HG02623 (cell line): ENCODE measurements around the gene LHX3.

Experiments
- ATAC-seq: cut with Tn5 transposase; IDR thresholded peaks from one replicate; pipeline ENCODE4 v1.9.1; 2021; ENCODE audit warnings: moderate library complexity; ENCODE audit not compliant: unreplicated experiment

Gene LHX3

DNA sequence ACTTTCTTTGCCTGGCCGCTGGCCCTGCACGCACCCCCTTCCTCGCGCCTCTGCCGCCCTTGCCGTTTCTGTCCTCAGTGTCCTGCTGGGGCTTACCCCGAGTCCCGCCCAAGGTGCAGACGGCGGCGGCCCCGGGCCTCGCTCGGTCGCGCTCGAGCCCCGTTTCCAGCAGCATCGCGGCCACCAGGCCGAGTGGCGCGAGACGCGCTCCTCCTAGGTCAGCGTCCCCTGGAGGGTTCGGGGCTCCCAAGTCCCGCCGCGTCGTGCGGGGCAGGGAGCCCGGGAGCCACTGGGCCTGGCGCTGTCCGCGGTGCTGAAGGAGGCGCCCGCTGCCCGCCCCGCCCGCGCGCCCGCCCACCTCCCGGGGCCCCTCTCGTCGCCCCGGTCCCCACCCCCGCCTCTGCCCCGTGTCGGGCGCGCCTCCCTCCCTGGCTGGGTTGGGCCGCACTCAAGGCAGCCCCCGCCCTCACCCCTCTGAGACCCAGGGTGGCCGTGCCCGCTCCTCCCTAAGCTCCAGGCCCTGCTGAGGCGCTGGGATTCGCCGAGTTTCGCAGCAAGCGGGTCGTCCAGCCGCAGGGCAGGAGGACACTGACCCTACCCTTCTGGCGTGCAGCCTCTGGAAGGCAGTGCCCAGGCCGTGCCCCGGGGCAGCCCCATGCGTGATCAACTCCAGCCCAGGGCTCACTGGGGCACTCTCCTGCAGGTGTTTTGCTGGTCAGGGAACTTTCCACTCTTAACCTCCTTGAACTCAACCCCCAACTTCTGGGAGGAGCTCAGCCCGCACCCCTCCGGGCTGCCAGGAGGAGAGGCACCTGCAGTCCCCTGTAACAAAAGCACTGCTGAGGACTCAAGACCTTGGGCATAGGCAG lies at the start of gene LHX3:
Gene LHX3, minus strand, starts transcription at position 291 of the 869 bp plus-strand sequence. Its CDS starts 116 bp downstream, at position 175.
- ATAC-seq = no peak

DNA sequence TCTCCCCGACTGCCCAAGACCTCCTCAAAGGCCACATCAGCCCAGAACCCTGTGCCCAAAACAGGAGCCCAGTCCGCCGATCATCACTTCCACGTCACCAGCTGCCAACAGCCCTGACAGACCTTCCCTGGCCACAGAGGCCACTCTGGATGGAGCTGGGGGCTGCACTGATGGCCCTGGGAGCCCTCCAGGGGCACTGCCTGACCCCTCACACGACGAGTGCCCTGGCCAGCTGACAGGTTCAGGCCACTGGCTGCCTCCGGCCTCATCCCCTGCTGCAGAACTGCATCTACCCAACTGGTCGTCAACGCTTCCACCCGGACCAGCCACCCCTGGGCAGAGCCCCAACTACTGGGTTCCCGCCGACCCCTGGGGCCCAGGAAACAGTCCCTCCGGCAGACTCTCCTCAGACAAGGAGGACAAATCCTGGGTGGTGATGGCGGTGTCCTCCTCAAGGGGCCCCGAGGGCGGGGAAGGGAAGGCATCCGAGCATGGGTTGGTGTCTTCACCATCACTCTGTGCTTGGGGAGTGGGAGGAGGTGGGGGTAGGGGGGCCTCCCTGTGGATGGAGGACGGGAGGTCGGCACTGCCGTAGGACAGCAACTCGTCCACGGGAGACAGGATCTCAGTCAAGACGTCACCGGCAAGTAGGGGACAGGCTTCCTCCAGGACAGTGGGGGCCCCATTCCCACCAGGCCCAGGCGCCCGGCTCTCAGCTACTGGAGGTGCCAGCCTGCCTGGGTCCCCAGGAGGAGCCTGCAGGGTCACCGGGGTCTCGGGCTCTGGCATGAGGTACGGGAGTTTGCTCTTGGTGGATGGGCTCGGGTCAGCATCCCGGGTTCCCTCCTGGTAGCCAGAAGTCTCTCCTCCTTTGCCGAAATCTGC lies 48.6 kb upstream of the LHX3 start:
- ATAC-seq = no peak

DNA sequence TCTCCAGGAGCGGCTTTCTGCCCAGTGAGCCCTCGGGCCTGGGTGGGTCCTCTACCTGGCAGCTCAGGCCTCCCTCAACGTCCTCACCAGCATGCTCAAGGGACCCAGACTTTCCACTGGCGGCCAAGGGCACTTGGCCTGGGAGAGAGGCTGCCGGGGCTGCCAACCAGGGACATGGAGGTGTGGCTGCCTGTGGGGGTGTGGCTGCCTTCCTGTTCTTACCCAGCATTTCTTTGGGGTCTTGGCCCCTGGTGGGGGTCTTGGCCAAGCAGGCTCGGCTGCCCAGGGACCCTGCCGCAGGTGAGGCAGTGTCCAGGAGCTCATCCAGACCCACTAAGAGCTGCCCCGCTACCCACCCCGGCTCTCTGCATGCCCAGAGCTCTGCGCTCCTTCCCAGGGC lies 47.9 kb upstream of the LHX3 start:
- ATAC-seq = no peak

DNA sequence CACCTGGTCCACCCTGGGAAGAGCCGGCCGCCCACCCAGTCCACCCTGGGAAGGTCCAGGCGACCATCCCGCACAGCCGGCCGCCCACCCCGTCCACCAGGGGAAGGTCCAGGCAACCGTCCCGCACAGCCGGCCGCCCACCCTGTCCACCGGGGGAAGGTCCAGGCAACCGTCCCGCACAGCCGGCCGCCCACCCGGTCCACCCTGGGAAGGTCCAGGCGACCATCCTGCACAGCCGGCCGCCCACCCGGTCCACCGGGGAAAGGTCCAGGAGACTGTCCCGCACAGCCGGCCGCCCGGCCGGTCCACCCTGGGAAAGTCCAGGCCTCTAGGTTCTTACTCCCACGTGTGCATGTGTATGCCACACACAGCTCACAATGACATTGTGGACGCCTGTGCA lies 47.4 kb upstream of the LHX3 start:
- ATAC-seq = no peak

- no peak for ATAC-seq
These were observed 46.6 kb upstream of the LHX3 start for GRCh38 chr9:136251264-136252115.

DNA sequence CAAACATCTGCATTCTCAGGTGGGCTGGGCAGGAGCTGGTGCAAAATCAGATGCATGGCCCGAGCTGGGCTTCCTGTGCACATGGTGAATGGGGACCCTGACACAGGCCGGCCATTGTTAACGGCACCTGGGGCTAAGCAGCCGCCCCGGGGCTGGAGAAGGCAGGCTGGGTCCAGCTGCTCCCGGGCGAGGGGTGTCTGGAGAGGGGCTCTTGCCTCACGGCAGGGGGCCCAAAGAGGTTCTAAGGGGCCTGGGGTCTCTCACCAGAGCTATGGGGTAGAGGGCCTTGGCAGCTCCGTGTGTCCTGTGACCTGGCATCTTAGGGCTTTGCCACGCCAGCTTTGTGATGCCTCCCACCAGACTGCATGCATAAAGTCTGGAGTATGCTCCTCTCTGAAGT lies 45.7 kb upstream of the LHX3 start:
- ATAC-seq = no peak

DNA sequence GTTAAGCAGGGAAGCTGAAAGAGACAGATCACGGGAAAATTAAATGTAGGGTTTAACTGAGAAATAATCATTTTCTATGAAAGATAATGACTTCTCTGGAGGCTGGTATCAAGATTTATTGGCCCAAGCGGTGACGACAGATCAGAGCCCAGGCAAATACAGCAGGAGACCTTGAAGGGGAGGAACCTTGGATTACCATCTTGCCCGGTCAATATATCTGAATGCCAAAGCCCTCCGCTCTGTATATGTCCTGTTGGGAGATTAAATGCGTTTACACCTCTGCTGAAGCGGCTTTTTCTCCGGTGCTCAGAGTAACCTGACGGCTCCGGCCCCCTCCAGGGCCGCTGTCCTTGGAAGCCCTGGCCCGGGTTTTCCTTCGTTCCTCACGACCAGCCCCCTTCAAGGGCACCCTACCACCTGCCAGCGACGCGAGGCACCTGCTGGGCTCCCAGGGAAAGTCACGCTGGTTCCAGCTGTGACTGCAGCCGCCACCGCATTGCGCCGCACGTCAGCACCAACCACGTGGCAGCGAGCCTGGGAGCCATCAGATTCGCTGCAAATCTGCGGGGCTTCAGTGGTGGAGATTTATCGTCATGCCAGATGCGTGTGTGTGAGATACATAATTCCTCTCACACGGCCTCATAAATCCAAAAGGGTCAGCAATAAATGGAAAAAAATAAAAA lies 45.1 kb upstream of the LHX3 start:
- no peak for ATAC-seq

DNA sequence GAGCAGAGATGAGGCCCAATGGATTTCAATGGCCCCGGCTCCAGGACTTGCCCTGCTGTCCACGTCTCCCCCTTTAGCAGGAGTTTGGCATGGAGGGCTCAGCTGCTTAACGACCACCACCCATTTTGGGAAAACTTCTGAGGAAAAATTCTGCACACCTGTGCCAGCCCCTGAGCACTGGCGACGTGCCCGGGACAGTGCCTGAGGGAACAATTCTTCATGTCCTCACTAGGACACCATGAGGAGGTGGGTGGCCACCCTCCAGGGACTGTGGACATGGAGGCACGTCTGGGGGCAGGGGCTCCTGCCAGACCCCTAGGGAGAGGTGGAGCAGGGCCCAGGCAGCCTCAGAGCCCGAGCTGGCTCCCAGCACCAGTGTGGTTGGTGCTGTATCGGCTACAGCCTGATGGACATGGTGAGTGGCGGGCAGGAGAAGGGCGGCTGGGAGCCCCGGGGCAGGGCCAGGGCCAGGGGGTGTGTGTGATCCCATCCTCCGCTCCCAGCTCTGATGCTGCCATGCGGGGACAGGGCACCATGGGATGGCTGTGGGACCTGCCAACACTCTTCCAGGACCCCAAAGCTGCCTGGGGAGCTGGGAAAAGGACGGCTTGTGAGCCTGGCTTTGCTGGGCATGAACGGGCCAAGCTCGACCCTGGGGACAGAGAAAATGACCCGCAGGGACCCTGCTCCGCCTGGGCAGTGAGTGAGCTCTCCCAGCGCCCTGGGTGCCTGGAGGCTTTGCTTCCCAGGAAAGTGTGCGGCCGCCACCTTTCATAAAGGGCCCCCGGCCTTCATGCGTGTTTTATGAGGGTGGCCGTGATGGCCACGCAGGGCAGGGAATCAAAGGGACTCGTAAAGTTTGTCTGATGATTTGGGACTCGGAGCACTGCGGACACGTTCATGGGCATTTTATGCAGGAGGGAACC lies 44.3 kb upstream of the LHX3 start:
- ATAC-seq = no peak

DNA sequence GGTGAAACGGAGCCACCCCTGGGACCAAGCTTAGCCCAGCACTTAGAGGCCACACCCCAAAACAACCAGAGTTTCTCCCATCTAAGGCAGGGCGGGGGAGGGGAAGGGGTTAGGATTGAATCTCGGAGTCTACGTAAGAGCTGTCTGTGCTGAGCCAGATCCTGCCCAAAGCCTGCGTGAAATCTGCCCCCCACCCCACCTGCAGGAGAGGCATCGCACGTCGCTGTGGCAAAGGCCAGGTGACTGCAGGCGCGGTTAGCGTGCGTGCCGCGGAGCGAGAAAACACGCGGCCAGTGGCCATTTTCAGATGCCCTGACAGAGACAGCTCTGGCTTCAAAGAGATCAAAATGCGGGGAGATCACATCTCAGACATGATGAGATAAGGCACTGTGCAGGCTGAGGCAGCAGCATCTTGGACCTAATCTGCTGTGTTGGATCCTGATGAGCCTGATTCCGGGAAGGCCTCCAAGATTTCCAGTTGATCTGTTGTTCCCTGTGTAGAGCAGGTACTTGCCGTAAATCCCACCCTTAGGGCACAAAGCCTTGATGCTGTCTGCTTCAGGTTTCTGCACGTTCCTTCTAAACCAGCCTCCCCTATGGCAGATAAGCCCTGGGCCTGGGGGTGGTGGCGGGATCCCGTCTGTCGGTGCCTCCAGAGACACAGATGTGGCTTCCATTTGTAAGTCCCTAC lies 43.2 kb upstream of the LHX3 start:
- ATAC-seq = no peak

DNA sequence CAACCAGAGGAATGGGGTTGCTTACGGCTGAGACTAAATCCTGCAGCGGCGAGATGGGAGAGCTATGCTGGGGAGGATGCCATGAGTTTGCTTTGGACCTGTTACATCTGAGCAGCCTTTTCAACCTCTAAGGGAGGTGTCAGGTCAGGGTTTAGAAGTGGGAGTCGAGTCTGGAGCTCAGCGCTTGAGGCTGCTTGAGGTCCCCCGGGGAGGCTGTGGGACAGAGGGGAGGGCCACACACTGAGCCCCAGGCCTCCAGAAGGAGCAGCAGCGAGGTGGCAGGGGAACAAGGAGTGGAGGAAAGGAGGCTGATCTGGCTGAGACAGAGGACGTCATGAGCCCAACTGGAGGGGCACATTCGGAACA lies 42.6 kb upstream of the LHX3 start:
- no peak for ATAC-seq

DNA sequence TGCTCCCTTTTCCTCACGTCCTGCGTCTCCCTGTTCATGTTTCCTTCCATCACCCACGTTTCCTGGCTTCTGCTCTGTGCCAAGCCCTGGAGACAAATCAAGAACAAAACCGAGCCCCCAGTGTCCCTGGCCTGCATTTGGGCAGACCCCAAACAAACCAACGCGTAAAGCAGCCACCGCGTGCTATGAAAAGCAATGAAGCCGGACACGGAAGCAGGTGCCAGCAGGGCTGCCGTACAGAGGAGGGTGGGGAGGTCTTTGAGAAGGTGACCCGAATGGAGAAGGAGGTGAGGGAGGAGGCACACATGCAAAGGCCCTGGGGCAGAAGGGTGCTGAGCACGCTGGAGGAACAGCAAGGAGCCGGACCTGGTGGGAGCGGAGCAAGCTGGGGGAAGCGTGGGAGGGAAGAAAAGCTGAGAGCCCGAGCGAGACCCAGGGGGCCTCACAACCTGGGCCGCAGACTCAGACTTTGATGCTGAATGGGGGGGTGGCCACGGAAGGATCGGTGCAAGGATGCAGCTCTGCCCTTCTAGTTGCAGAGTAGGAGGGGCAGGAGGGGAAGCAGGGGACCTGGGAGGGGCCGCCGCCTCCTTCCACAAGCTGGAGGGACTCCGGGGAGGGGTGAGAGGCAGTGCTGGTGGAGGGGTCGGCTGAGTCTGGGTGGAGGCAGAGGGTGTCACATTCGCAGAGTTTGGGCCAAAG lies 42.1 kb upstream of the LHX3 start:
- ATAC-seq = no peak

DNA sequence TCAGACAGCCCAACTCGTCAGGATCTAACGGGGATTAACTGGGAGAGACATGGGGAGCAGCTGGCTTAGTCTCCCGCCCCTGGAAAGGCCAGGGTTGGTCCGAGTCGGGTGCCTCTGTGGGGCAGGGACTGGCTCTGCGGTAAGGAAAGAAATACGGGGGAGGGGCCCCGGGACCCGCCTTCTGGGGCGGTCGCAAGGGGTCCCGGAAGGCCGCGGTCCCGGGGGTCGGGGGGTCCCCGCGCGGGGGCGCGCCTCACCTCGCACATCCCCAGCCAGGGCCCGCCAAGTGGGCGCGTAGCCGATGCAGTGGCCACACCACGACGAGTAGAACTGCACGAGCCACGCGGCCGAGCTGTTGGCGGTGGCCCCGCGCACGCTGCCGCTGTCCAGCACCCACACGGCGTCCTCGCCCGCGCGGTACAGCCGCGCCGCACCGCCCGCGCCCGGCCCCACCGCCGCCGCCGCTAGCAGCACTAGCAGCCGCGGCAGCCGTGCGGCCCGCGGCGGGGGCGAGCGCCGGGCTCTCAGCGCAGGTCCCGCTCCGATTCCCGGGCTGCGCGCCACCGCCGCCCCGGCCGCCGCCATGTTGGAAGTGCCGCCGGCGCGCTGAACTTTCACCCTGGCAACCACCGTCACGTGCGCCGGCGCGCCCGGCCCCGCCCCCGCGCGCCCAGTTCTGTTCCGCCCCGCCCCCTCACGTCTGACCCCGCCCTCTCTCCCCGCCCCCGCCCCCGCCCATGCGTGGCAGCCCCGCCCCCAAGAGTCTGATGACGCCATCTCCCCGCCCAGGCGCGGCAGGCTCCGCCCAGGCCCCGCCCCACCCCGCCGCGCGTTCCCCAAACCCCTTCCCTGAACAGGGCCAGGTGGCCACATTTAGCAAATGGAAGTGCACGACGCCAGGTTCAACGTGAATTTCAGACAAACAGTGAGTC lies 40.6 kb upstream of the LHX3 start, which contains the start of gene QSOX2:
Gene QSOX2, minus strand, starts transcription at position 594 of the 932 bp plus-strand sequence. Its CDS starts 9 bp downstream, at position 585.
- ATAC-seq = peak; percentile 38

DNA sequence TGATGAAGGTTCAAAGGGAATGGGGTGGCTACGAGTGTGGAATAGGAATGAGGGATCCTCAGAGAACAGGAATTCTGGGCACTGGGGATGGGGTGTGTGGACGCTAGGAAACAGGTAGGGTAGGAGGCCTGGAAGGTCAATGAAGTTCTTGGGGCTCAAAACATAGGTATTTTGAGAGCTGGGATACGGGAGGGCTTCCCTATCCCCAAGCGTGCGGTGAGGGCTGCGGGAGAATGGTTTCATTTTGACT lies 40.0 kb upstream of the LHX3 start:
- ATAC-seq = no peak

GRCh38 chr9:136244122-136244968 lies 39.4 kb upstream of the LHX3 start:
- no peak for ATAC-seq

GRCh38 chr9:136243631-136244030 lies 38.7 kb upstream of the LHX3 start:
- ATAC-seq = no peak

DNA sequence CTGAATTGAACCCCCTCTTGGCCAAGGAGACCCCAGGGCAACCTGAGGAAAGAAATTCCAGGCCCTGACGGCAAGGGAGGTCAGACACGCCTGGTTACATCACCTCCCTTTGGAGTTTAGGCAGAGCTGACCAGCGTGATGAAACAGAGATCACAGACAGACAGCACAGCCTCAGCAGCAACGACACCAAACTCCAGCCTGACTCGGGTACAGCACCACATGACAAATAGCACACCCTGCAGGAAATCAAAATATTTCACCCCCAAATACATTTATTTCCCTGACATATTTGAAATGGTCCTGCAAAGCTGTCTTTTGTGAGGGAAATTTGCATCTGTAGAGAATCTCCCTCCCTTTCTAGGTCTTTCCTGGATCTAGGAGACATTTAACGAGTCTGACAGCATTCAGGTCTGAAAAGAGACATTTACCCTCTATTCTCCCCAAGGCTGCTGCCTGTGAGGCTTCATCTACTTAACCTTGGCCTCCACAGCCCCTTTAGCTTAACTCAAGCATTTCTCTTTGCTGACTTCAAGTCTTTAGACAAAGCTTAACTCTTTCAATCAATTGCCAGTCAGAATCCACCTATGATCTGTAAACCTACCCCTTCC lies 38.1 kb upstream of the LHX3 start:
- no peak for ATAC-seq
